Stimulated activated CD8-positive, alpha-beta memory T cell treated with anti-CD3 and anti-CD28 coated beads, Interleukin-12 subunit alpha, Interleukin-12 subunit beta, amount 100 ng/mL, for 24 hours (primary cell): Measurements from ENCODE around the gene C16orf90.
"Not testable (repeated sequence)": the region's sequence is repeated elsewhere in the genome, so short reads cannot be mapped to it uniquely, and the experiment has no call there.

Experiments used
- DNase-seq: peaks from one replicate; pipeline ENCODE4 v3.0.0-alpha.2; 2020; ENCODE audit errors: extremely low read depth

The C16orf90 gene, protein sequence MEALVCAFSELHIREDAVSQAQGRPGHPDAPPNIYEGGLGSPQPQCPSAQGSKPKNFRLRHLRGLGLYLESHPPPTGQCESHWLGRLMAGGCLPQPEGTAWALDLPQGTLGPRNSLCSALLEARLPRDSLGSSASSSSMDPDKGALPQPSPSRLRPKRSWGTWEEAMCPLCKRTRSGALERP

DNA sequence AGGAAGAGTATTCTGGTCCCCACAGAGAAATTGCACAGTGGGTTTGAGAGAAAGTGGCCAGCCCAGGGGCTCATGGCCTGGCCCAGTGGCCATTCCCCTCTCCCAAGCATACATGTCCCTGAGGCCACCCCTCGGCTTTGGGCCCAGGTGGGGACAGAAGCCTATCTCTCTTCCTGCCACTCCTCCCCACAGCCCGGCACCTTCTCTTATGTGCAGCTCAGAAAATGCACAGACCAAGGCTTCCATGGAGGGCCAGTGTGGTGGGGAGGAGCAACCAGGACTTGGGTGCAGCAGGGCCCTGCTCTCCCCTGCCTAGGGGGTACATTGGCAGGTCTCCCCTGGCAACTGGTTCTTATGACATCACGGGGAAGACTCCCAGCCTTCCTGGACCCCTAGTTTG lies at the start of gene C16orf90:
Gene C16orf90 (minus strand): TSS at position 314 of the 400 bp plus-strand sequence. CDS start 68 bp downstream, at position 246.
- DNase-seq = no peak

- no peak for DNase-seq
Observed at GRCh38 chr16:3542601-3543373, 47.5 kb upstream of the C16orf90 start.

DNA sequence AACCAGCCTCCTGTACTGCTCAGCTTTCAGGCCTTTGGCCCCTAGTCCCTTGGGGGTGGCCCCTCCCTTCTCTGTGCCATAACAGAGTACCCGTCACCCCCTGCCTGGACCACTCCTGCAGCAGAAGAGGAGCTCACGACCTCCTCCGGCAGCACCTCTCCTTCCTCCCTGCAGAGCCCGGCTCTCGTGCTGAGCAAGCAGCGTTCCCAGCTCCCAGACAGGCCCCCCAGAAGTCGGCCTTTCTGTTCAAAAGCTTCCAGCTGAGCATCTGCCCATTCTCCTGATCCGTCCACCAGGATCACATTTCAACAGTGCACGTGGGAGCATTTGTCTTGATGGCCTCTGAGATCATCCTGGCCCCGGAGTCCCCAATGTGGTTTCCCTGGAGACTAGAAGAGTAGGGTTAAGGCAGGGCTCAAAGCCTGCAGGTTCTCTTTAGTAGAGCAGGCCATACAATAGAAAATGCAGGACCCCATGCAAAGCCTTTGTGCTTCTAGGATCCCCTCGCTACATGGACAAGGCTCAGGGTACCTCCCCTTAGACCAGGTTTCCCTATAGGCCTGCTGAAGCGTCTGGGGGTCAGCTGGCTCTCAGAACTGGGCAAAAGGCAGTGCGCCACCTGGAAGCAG lies 46.4 kb upstream of the C16orf90 start:
- DNase-seq = no peak

- DNase-seq = no peak
Observed at GRCh38 chr16:3538222-3538621, 42.9 kb upstream of the C16orf90 start.

DNA sequence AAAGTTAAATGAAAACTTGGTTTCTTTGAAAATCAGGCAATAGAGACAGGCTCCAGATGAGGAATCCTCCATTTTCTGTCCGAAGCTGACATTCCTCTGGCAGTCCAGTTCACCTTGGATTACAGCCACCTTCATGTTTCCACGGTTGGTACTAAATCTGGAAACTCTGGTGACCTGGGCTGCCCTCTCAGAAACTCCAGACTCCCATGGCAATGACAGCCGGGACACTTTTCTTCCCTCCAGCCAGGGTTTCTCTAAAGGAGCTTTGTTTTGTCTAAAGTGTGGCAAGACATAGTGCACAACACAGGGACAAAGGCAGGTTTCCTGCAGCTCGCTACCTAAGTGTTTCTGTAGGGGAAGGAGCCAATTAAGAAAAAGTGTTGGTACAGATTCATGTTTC lies 41.6 kb upstream of the C16orf90 start:
- DNase-seq = no peak

DNA sequence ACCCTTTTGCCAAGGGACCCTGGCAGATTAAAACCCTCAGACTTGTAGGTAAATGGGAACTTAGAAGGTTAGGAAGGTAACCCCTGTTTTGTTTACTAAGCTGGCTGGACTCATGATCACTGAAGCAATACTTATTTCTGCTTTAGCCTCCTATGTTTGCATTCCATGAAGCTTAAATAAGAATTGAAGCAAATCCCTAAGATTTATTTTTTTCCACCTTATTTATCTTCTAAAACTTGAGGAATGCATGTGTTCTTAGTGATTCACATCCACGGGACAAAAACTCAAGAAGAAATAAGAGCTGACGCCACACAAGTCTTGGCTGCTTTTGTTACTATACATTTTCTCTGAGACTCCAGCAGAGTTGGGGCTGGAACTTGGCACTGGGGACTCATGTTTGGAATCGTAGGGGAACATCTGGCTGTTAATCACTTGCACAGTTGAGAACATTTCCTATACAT lies 41.0 kb upstream of the C16orf90 start:
- no peak for DNase-seq

DNA sequence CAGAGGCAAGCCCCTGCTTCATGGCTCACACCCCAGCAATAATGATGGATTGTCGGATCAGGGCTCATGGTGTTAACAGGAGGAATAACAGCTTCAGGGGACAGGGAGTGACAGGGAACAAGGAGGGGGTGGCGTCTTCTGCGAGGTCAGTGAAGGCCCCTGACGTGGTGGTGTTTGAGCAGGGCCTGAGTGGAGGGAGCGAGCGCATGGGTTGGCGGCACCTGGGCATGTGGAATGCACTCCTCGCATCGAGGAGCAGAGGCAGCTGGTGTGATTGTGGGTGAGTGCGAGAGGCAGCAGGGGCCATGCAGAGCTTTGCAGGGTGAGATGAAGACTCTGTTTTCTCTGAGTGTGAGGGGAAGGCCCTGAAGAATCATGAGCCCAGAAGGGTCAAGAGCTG lies 38.8 kb upstream of the C16orf90 start:
- no peak for DNase-seq

DNA sequence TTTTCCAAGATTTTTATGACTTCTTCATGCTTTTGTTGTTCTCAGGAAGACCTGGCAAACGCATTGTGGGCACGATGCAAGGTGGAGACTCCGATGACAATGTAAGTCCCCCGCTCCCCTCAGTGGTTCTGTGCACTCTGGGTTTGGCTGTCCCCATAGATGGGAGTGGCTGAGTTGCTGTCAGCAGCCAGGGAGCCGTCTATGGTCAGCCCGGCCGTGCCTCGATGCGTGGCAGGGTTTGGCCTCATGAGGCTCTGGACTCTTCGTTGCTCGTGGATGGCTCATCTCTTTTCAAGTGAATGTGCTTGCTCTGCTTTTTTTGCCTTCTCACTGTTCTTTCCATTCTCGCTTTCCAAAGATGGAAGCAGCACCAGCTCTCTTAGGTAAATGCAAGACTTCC lies 37.5 kb upstream of the C16orf90 start:
- DNase-seq = no peak

DNA sequence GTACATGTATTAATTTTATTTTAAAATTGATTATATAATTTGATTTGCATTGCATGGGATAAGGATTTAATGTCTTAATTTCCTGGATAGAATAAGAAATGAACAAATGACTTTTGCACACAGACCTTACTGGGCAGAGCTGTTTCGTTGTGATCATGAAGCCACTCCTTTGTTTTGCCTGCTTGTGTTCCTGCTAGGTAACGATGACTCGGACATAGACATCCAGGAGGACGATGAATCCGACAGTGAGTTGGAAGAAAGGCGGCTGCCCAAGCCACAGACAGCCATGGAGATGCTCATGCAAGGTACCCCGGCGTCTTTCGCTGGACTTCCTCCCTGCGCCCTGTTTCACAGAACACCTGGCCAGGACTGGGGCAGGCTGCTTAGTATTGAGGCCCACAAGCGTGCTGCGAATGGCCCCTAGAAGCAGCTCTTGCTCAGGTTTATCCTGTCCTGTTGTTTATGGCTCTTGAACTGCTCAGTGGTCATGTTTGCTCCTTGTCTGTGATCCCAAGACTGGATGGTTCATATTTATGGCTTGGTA lies 35.2 kb upstream of the C16orf90 start:
- DNase-seq = no peak

GRCh38 chr16:3529175-3529574 lies 33.9 kb upstream of the C16orf90 start:
- DNase-seq = no peak

DNA sequence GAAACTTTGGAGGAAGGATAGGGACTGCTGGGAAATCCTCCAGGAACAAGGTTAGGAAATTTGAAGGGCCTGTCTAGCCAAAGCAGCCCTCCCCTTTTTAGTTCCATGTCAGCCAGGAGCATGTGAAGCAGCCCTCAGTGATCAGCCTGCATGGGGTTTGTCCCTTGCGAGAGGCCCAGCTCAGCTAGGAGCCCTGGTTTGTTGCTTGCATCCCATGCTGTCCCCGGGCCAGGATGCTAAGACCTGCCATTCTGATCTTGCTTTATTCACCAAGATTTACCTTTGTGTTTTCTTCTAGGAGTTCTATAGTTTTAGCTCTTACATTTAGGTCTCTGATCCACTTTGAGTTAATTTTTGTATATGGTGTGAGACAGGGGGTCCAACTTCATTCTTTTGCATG lies 33.1 kb upstream of the C16orf90 start:
- no peak for DNase-seq

GRCh38 chr16:3527216-3527829 lies 32.0 kb upstream of the C16orf90 start:
- DNase-seq = not testable (repeated sequence)

- DNase-seq = no peak
Observed at GRCh38 chr16:3525951-3526350, 30.7 kb upstream of the C16orf90 start.

- no peak for DNase-seq
Observed at GRCh38 chr16:3523281-3523680, 28.0 kb upstream of the C16orf90 start.

- no peak for DNase-seq
Observed at GRCh38 chr16:3520841-3521240, 25.6 kb upstream of the C16orf90 start.

DNA sequence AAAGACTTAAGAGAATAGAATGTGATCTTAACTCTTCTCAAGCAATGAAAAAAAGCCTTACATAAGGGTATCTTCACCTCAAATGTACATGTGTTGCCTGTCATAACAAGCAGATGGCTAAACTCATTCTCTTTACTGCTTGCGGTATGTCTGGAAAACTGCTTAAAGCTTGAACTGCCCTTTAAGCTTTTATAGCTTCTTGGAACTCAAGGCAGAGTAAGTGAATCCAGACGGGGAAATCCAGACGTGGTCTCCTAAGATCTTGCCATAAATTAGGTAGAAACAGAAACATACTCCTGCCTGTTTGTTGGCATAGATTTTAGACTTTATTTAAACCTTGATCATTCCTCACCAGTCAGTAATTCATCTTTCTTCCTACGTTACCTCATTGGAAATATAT lies 25.1 kb upstream of the C16orf90 start:
- DNase-seq = no peak

- DNase-seq = no peak
Observed at GRCh38 chr16:3519581-3519980, 24.3 kb upstream of the C16orf90 start.

- no peak for DNase-seq
Observed at GRCh38 chr16:3518986-3519348, 23.7 kb upstream of the C16orf90 start.

DNA sequence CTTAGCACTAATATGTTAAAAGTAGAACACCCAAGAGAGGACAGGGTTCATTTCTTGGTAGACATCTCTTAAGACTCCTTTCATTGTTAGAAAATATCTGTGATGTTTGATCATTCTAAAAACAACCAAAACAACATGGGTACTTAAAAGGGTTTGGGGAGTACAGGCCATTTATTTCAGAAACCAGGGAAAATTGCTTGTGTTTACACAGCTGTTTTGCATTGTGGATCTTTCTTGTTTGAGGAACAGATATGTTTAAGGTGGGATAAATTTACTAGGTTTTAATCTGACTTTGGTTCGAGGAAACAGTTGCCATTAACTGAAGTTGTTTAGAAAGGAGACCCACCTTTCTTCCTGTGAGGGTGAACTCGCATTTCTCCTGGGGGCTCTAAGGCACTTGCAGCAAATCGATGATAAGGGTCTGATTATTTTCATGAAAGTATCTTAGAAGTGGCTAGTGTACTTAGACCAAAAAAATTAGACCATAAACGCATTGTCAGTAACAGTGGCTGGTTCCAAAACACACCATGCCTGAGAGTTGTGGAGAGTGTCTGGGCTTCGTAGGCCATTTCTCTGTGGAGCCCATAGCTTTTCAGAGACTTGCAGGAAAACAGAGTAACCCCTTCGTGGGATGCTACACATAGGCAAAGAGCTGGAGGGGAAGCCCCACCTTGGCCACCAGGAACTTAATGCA lies 23.1 kb upstream of the C16orf90 start:
- DNase-seq = no peak

DNA sequence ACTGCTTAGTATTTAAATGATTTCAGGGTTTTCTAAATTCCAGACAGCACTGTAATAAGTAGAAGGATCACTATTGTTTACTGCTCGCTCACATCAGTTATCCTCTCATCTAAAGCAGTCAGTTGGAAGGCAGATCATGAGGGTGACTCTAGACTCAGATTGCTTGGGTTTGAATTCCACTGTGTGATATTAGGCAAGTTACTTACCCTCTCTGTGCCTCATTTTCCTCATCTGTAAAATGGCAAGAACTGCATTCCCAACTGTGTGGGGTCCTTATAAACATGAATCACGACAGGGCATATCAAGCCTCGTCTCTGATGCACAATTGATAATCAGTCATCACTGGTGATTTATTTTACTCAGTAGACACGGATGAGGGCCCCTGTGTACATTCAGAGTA lies 20.6 kb upstream of the C16orf90 start:
- DNase-seq = no peak

GRCh38 chr16:3514621-3515020 lies 19.3 kb upstream of the C16orf90 start:
- DNase-seq = no peak
